ENCODE results near the gene VDR.
A peak's percentile ranks its signal among the peaks of the same experiment; 100 is the strongest.

Gene VDR

DNA sequence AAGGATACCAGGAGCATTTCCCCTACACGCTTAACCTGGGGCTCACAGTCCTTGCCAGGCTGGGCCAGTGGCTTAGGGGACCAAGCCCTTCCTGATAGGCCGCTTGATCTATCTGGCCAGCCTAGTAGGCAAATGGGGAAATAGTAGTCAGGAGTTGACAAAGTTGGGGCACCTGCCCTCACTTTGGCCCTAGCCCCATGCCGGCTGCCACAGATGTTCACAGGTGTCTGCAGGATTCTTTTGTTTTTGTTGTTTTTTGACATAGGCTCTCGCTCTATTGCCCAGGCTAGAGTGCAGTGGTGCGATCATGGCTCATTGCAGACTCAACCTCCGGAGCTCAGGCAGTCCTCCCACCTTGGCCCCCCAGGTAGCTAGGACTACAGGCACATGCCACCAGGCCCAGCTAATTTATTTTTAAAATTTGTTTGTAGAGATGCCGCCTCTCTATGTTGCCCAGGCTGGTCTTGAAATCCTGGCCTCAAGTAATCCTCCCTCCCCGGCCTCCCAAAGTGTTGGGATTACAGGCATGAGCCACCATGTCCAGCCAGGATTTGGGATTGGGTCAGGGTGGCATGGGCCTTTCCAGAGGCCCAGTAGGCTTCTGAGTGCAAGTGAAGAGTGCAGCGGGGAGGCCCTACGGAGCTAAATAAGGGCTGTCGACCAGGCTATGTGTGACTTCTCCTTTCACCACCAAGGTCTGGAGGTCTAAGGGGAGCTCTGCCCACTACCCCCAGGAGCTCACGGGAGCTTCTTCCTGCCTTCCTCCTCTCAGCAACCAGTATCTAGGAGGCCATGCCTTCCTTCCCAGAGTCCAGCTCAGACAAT lies 69.6 kb downstream of the VDR start:
- no peak overlapping the region for H3K9ac ChIP-seq
- TF ChIP-seq Cebpa-rat (IDR thresholded peaks at IDR 0.05): no peak
- H3K27ac ChIP-seq: no peak overlapping the region
- H3K36me3 ChIP-seq: no peaks in the 10 kb centered on the region
- H4K20me1 ChIP-seq: no peaks in the 10 kb centered on the region
- H3K27me3 ChIP-seq: no peaks in the 10 kb centered on the region
- H3K4me3 ChIP-seq: no peak overlapping the region
- H3K4me2 ChIP-seq: peak overlapping the region; percentile 37
- peaks cover 41% of the 10 kb centered on the region for H3K4me1 ChIP-seq
- no peaks in the 10 kb centered on the region for H3K9me3 ChIP-seq

DNA sequence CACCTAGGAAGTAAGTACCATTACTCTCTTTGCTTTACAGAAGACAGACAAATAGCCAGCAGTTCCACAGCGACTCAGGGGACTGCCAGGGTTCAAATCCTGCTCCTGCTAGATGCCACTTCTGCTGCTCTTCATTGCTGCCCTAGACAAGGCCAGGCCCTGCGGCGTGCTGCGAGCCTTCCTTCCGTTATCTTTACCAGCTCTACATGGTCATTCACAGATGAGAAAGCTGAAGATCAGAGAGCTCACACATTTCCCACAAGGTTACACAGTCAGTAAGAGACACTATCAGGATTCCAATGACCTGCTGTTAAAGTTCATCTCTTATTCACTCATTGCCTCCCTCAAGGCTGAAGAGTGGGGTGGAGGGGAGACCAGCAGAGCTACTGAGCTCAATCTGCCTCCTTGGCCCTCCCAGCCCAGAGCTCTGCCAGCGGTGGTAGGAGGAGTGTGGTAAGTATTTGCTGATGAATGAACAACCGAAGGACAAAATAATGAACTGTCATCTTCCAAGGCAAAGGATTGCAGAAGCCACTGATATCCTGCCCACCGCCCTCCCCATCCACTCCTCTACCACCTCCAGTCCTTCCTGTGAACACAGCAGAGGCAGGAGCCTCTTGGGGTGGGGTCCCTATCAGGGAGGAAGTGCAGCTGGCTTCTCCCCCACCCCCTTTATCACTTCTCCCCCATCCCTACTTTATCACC lies 70.4 kb downstream of the VDR start:
- H3K27ac ChIP-seq: no peak overlapping the region
- H3K9ac ChIP-seq: no peak overlapping the region
- no peak overlapping the region for H3K4me3 ChIP-seq

DNA sequence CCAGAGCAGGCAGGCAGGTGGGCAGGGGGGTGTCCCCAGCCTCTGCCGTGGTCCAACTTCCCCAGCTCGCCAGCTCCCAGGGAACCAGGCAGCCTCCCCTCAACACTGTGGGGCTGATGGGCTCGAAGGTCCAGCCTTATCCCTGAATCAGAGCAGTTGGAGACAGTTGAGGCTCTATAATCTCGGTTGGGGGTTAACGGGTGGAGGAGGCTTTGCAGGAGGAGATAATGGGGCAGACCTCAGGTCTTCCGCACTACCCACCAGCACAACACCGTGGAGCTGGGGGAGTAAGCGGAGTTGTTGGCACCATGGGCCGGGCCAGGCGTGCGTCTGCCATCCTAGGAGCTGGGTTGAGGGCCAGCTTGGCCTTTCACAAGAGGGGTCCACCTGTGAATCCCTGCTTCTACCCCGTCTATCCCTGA lies 71.2 kb downstream of the VDR start:
- Histone ChIP-seq H3K27me3 (no peaks in the 10 kb centered on the region), H3K4me1 (peaks cover 53% of the 10 kb centered on the region), H3K9ac (no peak overlapping the region), H3K27ac (0 out of 2 replicates have a peak overlapping the region, but pooled peaks have one; percentile 20), H3K4me3 (no peak overlapping the region), H3K9me3 (no peaks in the 10 kb centered on the region), H3K36me3 (no peaks in the 10 kb centered on the region), H4K20me1 (no peaks in the 10 kb centered on the region), H3K4me2 (0 out of 2 replicates have a peak overlapping the region, but pooled peaks have one; percentile 11)
- TF ChIP-seq Cebpa-rat (IDR thresholded peaks at IDR 0.05): no peak

More for the DNA sequence above, 70.4 kb downstream of the VDR start:
- no peaks in the 10 kb centered on the region for H3K27me3 ChIP-seq
- no peaks in the 10 kb centered on the region for H3K36me3 ChIP-seq
- no peak for TF ChIP-seq Cebpa-rat (IDR thresholded peaks at IDR 0.05)
- no peaks in the 10 kb centered on the region for H4K20me1 ChIP-seq
- peaks cover 45% of the 10 kb centered on the region for H3K4me1 ChIP-seq
- peak overlapping the region; percentile 37 for H3K4me2 ChIP-seq
- H3K9me3 ChIP-seq: no peaks in the 10 kb centered on the region

DNA sequence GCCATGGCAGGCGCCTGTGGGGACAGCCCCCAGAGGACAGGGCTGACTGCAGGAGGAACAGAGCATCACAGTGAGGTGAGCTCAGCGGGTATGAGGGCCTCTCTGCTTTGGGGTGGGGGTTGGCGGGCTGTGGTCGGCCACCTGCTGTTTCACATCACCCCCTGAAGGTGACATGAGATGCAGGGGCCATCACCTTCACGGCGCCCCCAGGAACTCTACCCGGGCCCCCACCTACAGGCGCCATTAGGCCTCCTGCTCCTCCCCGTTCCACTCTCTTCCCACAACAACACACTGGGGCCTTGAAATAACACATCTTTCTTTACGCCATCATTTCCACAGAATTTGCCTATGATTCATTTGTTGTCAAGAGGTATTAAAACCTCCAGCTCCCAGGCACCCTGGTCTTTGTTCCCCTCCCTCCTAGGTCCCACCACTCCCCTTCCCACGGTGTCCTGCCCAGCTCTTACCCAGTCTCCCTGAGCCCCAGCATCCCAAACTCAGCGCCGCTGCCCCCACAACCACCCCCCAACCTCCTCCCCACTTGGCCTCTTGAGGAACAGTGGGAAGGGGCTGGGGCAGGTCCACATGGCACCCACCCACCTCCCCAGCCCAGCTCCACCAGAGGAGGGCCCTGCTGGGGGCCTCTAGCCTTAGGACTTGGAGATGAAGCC lies 72.4 kb downstream of the VDR start:
- Histone ChIP-seq H3K9ac (no peak overlapping the region), H3K27me3 (no peaks in the 10 kb centered on the region), H3K36me3 (no peaks in the 10 kb centered on the region), H3K4me3 (no peak overlapping the region), H3K27ac (no peak overlapping the region), H4K20me1 (no peaks in the 10 kb centered on the region), H3K4me2 (peak overlapping the region; percentile 4; the same call in 1 of the 2 replicates), H3K9me3 (no peaks in the 10 kb centered on the region), H3K4me1 (peaks cover 61% of the 10 kb centered on the region)
- no peak for TF ChIP-seq Cebpa-rat (IDR thresholded peaks at IDR 0.05)

DNA sequence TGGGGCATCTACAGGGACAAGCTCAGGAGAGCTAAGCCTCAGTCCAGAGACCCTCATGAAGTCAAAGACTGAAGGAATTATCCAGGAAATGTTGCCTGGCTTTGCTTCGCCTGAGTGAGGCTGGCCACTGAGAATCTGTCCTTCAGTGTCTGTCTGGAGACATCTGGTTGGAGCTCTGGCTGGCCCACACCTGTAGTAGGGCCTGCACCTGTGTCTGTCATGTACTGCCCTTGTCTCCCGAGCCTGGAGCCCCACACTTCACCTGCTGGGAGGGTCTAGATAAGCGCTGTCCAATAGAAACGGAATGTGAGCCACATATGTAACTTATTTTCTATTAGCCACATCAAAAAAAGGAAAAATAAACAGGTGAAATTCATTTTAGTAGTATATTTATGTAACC lies 75.2 kb downstream of the VDR start:
- 0 out of 2 replicates have a peak overlapping the region, but pooled peaks have one; percentile 33 for H3K27ac ChIP-seq
- H3K36me3 ChIP-seq: no peaks in the 10 kb centered on the region
- no peaks in the 10 kb centered on the region for H4K20me1 ChIP-seq
- peak overlapping the region; percentile 65 for H3K4me2 ChIP-seq
- H3K9me3 ChIP-seq: no peaks in the 10 kb centered on the region
- no peaks in the 10 kb centered on the region for H3K27me3 ChIP-seq
- H3K4me3 ChIP-seq: no peak overlapping the region
- H3K4me1 ChIP-seq: peaks cover 49% of the 10 kb centered on the region
- TF ChIP-seq Cebpa-rat (IDR thresholded peaks at IDR 0.05): no peak
- H3K9ac ChIP-seq: no peak overlapping the region

DNA sequence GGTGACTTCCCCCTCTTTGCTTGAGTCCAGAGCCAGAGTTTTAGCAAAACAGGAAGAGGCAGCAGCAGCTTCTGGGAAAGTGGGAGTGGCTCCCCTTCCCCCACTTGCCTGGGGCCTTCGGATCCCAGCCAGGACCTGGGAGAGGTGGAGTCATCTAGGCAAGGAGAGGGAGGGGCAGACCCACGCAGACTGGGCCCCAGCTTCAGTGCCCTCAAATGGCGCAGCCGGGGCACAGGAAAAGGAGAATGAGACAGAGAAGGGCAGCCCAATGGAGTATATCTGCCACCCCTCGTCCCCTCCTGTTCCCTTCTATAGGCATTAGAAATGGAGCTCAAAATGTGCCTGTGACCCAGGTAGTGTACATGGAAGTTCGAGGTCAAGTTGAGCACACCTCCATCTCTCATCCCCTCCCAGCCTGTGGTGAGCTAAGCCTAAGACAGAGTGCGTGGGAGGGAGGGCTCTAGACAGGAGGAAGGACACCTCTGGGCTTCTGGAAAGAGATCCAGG lies 75.8 kb downstream of the VDR start:
- Histone ChIP-seq H4K20me1 (no peaks in the 10 kb centered on the region), H3K4me3 (no peak overlapping the region), H3K9ac (no peak overlapping the region), H3K27me3 (no peaks in the 10 kb centered on the region), H3K9me3 (no peaks in the 10 kb centered on the region), H3K4me2 (peak overlapping the region; percentile 65), H3K4me1 (peaks cover 49% of the 10 kb centered on the region), H3K27ac (peak overlapping the region; percentile 33; the same call in 1 of the 2 replicates), H3K36me3 (no peaks in the 10 kb centered on the region)
- no peak for TF ChIP-seq Cebpa-rat (IDR thresholded peaks at IDR 0.05)

DNA sequence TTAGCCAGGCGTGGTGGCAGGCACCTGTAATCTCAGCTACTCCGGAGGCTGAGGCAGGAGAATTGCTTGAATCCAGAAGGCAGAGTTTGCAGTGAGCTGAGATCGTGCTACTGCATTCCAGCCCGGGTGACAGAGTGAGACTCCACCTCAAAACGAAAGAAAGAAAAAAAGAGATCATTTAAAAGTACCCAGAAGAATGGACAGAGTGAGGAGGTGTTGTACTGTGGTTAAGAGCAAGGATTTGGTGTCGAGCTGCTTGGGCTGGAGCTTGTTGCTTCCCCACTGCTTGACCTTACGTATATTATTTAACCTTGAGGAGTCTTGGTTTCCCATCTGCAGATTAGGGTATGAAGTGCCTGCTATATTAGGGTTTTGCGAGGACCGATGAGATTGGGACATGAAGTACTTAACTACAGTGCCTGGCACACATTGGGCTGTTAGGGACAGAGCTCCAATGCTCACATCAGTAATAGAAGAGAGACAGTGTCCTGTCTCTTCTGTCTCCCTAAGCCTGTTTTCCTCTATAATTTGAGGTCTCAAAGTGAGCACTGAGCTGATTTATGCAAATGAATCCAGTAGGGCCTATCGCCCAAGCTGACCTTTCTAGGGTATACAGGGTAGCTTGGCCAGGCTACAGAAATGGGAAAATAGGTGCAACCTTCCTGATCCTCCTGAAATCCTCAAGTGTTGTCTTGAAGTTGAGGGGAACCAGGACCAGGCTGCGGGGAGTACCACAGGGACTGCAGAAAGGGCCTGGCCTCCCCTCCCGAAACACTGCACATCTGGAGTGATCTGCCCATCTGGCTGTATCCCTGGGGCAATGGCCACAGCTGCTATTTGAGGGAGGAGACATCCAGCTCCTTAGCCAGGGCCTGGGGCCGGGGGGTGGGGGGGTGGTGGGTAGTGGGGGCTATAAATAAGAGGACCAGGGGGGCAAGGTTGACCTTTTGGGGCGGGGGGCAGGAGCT lies 76.5 kb downstream of the VDR start:
- Histone ChIP-seq H3K36me3 (no peaks in the 10 kb centered on the region), H3K4me2 (peak overlapping the region; percentile 65), H4K20me1 (no peaks in the 10 kb centered on the region), H3K4me3 (no peak overlapping the region), H3K4me1 (peaks cover 50% of the 10 kb centered on the region), H3K27ac (0 out of 2 replicates have a peak overlapping the region, but pooled peaks have one; percentile 33), H3K27me3 (no peaks in the 10 kb centered on the region), H3K9me3 (no peaks in the 10 kb centered on the region), H3K9ac (no peak overlapping the region)
- TF ChIP-seq Cebpa-rat (IDR thresholded peaks at IDR 0.05): no peak

DNA sequence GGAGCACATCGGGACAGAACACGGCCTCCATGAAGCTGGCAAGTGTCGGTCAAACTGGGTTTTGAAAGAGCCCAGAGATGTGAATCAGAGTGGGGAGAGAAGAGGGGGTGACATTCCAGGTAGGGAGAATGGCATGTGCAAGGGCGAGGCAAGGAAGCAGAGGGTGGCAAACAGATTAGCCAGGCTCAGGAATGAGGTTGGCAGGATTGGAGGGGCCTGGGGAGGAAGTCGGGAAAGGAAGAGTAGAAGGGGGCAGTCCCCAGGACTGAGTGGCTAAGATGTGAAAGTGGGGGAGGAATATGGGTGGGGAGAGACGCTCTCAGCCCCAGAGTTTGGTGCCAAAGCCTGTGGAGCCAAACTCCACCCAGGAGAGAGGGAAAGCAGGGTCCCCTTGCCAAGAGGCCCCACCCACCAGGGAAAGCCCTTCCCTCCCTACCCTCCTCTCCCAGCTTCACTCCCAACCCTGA lies 79.6 kb downstream of the VDR start:
- H4K20me1 ChIP-seq: no peaks in the 10 kb centered on the region
- H3K9ac ChIP-seq: no peak overlapping the region
- TF ChIP-seq Cebpa-rat (IDR thresholded peaks at IDR 0.05): no peak
- H3K36me3 ChIP-seq: no peaks in the 10 kb centered on the region
- no peak overlapping the region for H3K4me2 ChIP-seq
- H3K4me3 ChIP-seq: no peak overlapping the region
- H3K9me3 ChIP-seq: no peaks in the 10 kb centered on the region
- peaks cover 65% of the 10 kb centered on the region for H3K4me1 ChIP-seq
- H3K27ac ChIP-seq: no peak overlapping the region
- H3K27me3 ChIP-seq: no peaks in the 10 kb centered on the region
